ENCODE data around the gene FBXL13.
A peak's percentile ranks its signal among the peaks of the same experiment; 100 is the strongest.
"Not testable (repeated sequence)": the region's sequence is repeated elsewhere in the genome, so short reads cannot be mapped to it uniquely, and the experiment has no call there.

The FBXL13 gene

GRCh38 chr7:102934701-102935100, 139.9 kb downstream of the FBXL13 start:
- DNase-seq (ENCODE audit: low read depth) = no peak

DNA sequence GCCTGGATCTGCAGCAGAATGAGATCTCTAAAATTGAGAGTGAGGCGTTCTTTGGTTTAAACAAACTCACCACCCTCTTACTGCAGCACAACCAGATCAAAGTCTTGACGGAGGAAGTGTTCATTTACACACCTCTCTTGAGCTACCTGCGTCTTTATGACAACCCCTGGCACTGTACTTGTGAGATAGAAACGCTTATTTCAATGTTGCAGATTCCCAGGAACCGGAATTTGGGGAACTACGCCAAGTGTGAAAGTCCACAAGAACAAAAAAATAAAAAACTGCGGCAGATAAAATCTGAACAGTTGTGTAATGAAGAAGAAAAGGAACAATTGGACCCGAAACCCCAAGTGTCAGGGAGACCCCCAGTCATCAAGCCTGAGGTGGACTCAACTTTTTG, 140.4 kb downstream of the FBXL13 start:
- DNase-seq (ENCODE audit: low read depth) = no peak

DNA sequence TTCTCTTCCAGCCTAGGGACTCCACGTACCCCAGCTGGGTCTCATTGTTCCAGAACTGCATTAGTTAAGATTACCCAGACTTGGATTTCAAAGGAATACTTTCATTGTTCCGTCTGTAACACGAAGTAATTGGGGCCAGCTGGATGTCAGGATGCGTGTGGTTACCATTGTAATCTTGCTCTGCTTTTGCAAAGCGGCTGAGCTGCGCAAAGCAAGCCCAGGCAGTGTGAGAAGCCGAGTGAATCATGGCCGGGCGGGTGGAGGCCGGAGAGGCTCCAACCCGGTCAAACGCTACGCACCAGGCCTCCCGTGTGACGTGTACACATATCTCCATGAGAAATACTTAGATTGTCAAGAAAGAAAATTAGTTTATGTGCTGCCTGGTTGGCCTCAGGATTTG, 140.8 kb downstream of the FBXL13 start:
- peak; percentile 93 for DNase-seq (ENCODE audit: low read depth)

- DNase-seq (ENCODE audit: low read depth) = no peak
Measured at GRCh38 chr7:102931757-102932156, 142.8 kb downstream of the FBXL13 start.

DNA sequence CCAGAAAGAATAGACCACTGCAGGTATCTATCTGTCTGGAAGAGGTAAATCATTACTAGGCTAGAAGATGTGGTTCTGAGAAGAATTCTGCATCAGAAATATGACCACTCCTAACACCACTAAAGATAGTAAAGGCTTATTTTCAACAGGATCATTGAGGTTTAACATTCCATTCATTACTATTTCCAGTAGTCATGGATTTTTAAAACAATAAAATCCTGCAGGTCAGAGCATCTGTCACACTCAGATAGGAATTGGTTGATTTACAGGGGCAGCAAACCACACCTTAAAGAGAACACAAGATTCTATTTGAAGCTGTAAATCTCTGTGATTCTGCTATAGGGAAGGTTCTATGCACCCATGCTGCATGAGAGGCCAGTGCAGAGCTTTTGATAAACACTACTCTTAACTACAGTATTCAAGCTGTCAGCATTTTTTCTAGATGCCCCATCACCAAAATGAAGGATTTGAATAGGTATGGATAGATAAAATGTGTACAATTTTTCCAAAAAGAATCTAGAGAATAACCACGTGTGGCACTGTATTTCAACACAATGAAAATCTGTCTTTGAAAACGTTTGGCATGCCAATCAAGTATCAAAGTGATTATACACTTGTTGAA, 147.2 kb downstream of the FBXL13 start:
- DNase-seq (ENCODE audit: low read depth) = no peak

DNA sequence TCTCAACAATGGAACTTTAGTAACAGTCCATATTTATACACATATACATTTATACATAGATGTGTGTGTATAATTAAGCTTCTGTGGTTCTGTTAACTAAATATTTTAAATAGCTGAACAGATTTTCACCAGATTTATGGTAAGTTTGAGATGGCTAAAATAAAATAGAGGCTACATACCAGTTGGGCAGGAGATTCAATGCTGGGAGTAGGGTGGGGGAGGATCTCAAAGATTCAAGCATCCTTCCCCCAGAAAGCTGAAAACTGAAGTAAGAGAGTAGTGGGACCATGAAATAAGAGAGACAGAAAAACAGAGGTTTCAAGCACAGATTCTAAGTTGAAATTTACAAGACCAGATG, 147.8 kb downstream of the FBXL13 start:
- no peak for DNase-seq (ENCODE audit: low read depth)

DNA sequence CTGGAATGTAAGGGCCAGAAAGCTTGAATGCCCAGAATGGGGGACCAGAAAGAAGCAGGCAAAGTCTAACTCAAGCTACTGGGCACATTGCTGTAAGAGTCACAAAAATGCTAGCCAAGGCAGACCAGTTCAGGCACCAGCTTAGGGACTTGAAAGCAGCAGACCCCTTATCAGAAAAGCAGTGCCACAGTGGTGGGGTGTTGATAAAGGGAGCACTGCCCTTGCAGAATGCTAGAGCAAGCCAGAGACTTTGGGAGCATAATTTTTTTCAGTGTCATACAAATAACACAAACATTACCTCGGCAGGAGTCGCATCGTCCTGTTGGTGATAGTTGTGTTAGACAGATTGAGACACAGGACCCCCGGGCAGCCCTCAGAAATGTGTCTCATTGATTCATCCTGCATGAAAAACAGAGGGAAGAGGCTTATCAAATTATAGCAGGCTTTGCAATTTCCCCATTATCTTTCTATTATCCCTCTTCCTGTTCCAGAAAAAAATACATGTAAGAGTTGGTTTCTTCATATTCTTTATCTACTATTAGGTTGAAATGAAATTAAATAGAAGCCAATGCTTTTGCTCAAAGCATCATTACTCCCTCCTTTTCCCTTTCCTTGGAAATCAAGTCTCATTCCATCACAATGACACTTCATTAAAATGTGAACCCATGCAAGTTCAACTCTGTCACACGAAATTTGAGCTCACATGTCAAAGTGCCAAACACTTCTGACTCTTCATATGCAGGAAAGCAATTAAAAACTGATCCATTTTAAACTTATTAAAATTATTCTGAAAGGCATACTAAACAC, 148.4 kb downstream of the FBXL13 start:
- peak; percentile 32 for DNase-seq (ENCODE audit: low read depth)

DNA sequence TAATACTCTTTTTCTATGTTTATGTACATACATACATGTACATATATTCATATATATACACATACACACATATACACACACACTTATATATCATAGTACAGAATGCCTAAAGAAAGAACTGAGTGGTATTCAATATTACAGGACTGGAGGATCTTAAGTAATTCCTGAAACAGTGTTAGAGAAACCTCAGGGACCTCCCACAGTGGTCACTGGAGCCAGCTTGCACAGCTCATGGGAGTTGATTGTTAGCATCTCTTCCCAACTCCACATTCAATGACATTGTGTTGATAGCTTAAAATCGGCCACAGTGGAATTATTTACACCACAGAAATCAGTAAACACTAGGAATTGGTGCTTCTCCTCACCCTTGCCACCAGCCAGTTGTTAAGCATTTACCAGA, 155.8 kb downstream of the FBXL13 start:
- DNase-seq (ENCODE audit: low read depth) = no peak

GRCh38 chr7:102917436-102918353, 156.9 kb downstream of the FBXL13 start:
- no peak for DNase-seq (ENCODE audit: low read depth)

GRCh38 chr7:102916881-102917280, 157.7 kb downstream of the FBXL13 start:
- no peak for DNase-seq (ENCODE audit: low read depth)

DNA sequence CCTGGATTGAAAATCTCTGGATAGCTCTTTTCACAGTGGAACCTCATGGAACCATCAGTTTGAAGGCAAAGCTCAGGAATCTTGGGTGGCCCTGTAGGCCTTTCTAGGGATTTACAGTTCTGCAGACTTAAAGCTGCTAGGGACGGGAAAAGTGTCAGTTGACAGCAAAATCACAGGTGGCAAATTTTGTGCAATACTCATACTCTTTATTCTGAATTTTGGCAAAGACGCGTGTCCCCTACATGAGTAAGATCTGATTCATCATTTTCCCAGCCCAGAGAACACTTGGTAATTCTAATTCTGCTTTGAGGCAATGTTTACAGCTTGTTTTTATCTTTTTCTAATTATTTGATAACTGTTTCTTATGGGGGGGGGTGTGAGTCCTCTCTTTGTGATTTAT, 158.2 kb downstream of the FBXL13 start:
- peak; percentile 38 for DNase-seq (ENCODE audit: low read depth)

GRCh38 chr7:102914585-102914984, 160.0 kb downstream of the FBXL13 start:
- no peak for DNase-seq (ENCODE audit: low read depth)

DNA sequence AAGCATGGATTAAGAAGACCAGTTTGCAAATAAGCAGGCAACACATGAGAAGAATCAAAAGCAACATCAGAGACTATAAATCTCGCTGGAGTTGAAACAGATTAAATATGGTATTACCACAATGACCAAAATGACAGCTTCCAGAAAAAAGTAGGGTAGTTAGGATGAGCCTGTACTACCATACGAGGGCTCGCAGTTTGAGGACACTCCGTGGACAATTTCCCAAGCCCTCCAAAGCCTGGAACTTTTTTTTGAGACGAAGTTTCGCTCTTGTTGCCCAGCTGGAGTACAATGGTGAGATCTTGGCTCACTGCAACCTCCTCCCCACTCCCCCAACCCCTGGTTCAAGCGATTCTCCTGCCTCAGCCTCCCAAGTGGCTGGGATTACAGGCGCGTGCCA, 160.8 kb downstream of the FBXL13 start:
- no peak for DNase-seq (ENCODE audit: low read depth)

DNA sequence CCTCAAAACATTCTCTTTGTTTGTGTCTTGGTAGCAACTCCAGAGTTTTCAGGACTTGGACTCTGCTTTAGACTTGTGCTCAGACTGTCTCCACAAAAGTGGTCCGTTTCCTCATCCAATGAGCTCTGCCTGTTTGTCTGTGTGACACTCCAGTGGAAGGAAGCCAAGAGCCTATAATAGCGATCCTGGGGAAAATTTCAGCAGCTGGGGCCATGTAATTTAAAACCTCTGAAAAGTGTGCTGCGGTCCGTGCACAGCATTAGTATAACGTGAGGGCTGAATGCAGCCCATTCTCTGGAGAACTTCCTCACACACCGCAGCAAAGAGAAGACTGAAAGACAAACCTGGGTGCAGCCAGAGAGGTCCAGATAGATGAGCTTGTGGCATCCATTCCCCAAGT, 161.9 kb downstream of the FBXL13 start, which contains the start of gene LRRC17:
LRRC17 (plus strand) TSS at position 259 of the 400 bp plus-strand sequence. CDS start 20,914 bp downstream, outside the sequence.
- peak; percentile 47 for DNase-seq (ENCODE audit: low read depth)

DNA sequence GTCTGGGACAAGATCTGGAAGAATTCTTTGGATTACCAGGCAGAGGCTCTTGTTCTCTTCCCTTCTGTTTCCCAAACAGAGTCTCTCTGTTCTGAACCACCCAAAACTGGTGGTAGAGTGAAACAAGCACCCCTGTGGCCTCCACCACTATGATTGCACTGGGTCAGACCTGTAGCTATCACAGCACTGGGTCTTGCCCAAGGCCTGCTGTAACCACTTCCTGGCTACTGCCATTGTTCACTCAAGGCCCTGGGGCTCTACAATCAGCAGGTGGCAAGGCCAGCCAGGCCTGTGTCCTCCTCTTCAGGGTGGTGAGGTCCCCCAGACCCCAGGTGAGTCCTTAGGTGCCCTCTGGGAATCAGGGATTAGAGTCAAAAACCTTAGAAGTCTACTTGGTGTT, 165.9 kb downstream of the FBXL13 start:
- no peak for DNase-seq (ENCODE audit: low read depth)

- not testable (repeated sequence) for DNase-seq (ENCODE audit: low read depth)
Measured at GRCh38 chr7:102903576-102903975, 171.0 kb downstream of the FBXL13 start.

- not testable (repeated sequence) for DNase-seq (ENCODE audit: low read depth)
Measured at GRCh38 chr7:102902052-102902451, 172.5 kb downstream of the FBXL13 start.

- DNase-seq (ENCODE audit: low read depth) = no peak
Measured at GRCh38 chr7:102898532-102898859, 176.1 kb downstream of the FBXL13 start.

DNA sequence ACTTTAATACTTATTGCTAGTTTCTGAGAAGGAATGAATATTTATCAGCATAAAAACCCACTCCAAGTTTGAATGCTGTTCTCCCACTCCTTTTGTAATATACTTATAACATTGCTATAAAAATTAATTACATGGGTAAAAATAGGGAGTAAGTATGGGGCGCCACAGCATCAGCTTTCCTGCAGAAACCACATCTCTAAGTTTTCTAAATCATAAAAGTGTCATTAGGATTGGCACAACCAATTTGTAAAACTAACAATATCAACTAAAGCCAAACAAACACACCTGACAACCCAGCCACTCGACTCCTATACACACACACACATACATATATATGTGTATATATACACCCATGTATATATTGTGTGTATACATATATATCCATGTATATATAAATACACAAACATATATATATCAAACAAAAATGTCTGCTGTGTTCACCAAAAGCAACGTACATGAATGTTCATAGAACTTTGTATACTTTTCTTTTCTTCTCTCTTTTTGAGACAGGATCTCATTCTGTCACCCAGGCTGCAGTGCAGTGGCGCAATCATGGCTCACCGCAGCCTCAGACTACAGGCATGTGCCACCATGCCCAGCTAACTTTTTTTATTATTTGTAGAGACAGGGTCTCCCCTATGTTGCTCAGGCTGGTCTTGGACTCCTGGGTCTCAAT, 176.6 kb downstream of the FBXL13 start:
- DNase-seq (ENCODE audit: low read depth) = no peak

DNA sequence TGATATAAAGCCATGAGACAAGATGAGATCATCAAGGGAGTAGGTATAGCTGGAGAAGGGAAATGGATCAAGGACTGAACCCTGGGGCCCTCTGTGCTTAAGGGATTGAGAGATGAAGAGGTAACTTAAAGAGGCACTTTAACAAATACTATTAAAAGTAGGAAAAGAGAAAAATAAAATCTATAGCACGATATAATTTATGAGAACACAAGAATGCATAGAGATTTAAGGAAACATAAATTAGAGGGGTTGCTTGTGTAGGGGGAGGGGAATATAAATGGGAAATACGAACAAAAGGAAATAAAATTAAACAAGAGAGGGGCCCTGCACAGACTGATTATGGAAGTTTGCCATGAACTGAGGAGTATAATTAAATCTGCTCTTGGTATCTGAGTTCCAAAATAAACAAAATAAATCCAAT, 177.4 kb downstream of the FBXL13 start:
- no peak for DNase-seq (ENCODE audit: low read depth)

DNA sequence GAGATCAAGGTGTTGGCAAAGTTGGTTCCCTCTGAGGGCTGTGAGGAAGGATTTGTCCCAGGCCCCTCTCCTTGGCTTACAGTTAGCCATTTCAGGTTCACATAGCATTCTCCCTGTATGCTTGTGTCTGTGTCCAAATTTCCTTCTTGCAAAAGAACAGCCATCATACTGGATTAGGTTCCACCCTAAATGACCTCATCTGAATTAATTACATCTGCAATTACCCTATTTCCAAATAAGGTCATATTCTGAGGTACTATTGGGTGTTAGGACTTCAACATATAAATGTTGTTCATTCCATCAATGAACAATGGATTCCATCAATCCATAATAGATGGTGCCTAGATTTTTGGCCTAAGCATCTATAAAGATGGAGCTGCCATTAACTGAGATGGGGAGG, 178.0 kb downstream of the FBXL13 start:
- no peak for DNase-seq (ENCODE audit: low read depth)

DNA sequence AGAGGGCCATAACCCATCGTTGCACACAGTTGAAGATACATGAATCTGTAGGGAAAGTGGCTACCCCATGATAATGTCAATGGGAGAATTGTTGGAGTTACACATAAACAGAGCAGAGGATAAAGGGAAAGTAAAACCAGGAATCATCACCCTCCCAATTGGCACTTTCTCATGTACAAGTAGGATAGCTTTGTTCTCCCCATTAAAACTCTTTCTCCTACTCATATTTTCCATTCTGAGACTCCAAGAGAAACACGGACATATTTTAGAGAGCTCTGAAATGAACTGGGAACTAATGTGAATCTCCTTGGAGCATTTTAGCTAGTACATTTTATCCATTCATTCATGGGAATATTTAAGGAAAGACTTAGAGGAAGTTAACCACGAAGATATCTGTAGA, 179.0 kb downstream of the FBXL13 start:
- DNase-seq (ENCODE audit: low read depth) = no peak
